ENCODE measurements around the gene VAV1.

The VAV1 gene

GRCh38 chr19:6894313-6894712 lies 121.8 kb downstream of the VAV1 start:
- TF ChIP-seq POLR2AphosphoS5 (IDR thresholded peaks at IDR 0.05; ENCODE audit: low read depth, low read length) = no peak
- TF ChIP-seq REST (IDR thresholded peaks at IDR 0.05; ENCODE audit: insufficient read depth in 1 of 2, low read depth in 2 of 2, low read length in 2 of 2) = no peak
- no peak for TF ChIP-seq SIN3A (IDR thresholded peaks at IDR 0.05; ENCODE audit: borderline replicate concordance, insufficient read depth, low read length)
- no peak for TF ChIP-seq TAF1 (IDR thresholded peaks at IDR 0.05; ENCODE audit: borderline replicate concordance, insufficient read depth, low read length)
- TF ChIP-seq FOXP2 (optimal IDR thresholded peaks at IDR 0.05; ENCODE audit: borderline replicate concordance, extremely low read depth, extremely low read length, insufficient read depth) = no peak

DNA sequence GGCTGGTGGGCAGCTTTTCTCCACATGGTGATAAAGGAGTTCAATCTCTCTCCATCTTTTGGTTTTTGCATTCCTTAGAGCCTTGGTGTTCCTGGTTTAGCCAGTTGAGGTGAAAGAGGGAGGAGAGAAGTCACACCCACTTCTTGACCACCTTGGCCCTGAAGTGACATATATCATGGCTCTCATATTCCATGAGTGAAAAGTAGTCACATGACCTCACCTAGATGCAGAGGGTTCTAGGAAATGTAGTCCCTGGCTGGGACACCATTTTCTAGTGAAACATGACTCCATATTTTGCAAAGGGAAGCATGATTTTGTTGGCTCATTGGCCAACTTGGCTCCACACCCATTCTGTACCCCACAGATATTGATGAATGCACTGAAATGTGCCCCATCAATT lies 130.9 kb downstream of the VAV1 start:
- TF ChIP-seq SIN3A (IDR thresholded peaks at IDR 0.05; ENCODE audit: borderline replicate concordance, insufficient read depth, low read length) = no peak
- TF ChIP-seq FOXP2 (optimal IDR thresholded peaks at IDR 0.05; ENCODE audit: borderline replicate concordance, extremely low read depth, extremely low read length, insufficient read depth) = no peak
- TF ChIP-seq POLR2AphosphoS5 (IDR thresholded peaks at IDR 0.05; ENCODE audit: low read depth, low read length) = no peak
- TF ChIP-seq REST (IDR thresholded peaks at IDR 0.05; ENCODE audit: insufficient read depth in 1 of 2, low read depth in 2 of 2, low read length in 2 of 2) = no peak
- TF ChIP-seq TAF1 (IDR thresholded peaks at IDR 0.05; ENCODE audit: borderline replicate concordance, insufficient read depth, low read length) = no peak

DNA sequence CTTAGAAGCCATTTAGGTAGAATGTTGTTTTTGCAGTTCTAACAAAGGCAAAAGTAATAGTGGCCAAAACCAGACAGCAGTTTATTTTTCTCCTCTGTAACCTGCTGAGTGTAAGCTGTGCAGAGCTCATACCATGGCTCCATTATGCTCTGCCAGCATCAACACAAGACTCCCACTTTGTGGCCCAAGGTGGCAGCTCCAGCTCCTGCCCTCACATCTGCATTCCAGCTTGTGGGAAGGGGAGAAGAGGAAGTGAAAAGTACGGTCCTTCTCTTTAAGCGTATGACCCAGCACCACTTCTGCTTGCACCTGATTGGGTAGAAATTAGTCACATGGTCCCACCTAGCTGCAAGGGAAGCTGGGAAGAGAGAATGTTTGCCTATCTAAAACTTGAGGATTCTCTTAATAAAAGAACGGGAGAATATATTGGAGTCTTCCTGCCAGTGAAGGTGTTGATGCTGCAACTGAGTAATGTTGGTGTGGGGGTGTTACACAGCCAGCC lies 134.1 kb downstream of the VAV1 start:
- TF ChIP-seq SIN3A (IDR thresholded peaks at IDR 0.05; ENCODE audit: borderline replicate concordance, insufficient read depth, low read length) = no peak
- TF ChIP-seq POLR2AphosphoS5 (IDR thresholded peaks at IDR 0.05; ENCODE audit: low read depth, low read length) = no peak
- no peak for TF ChIP-seq REST (IDR thresholded peaks at IDR 0.05; ENCODE audit: insufficient read depth in 1 of 2, low read depth in 2 of 2, low read length in 2 of 2)
- TF ChIP-seq FOXP2 (optimal IDR thresholded peaks at IDR 0.05; ENCODE audit: borderline replicate concordance, extremely low read depth, extremely low read length, insufficient read depth) = no peak
- no peak for TF ChIP-seq TAF1 (IDR thresholded peaks at IDR 0.05; ENCODE audit: borderline replicate concordance, insufficient read depth, low read length)
